CD4-positive, alpha-beta T cell treated with Interleukin-21 for 1 hour (primary cell): ENCODE measurements around the gene NGFR.

Experiments used
- DNase-seq: peaks from one replicate; pipeline ENCODE4 v3.0.0-alpha.2; 2020

The NGFR gene

DNA sequence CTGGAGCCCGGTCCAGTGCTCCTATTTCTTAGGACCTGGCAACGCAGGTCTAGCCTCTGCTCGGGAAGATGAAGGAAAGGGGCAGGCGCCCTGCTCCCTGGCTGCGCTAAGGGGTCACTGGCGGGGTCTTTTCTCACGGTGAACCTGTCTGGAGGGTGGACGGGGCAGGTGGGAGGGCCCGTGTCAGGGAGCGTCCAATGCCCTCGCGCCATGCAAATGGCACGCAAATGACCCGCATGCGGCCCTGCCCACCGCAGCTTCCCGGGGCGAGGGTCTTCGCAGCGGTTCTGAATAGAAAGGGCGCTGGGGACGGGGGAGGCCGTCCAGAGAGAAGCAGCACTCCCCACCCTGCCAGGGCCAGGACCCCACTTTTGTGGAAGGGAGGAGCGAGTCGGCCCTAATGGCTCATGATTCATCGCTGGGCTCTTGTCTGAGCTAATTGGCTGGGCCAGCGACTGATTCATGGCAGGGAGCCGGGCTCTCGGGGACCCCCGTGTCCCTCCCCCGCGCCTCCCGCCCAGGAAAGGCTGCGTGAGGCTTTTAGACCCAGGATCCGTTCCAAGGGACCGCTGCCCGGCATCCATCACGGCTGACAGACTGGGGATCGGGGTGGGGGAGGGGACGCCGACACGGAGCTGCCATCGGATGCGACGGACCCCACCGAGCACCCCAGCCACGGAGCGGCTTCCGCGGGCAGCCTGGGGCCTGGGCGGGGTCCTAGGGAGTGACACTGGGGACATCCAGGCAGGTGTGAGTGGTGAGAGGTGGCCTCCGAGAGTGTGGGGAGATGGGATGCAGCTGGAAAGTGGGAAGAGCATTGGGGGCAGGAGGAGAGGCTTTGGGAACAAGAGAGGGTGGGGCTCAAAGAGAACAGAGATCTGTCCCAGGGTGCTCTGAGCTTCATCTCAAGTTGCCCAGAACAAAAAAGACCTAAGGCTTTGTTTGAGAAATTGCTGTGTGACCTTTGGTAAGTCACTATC lies 25.0 kb upstream of the NGFR start:
- no peak for DNase-seq

DNA sequence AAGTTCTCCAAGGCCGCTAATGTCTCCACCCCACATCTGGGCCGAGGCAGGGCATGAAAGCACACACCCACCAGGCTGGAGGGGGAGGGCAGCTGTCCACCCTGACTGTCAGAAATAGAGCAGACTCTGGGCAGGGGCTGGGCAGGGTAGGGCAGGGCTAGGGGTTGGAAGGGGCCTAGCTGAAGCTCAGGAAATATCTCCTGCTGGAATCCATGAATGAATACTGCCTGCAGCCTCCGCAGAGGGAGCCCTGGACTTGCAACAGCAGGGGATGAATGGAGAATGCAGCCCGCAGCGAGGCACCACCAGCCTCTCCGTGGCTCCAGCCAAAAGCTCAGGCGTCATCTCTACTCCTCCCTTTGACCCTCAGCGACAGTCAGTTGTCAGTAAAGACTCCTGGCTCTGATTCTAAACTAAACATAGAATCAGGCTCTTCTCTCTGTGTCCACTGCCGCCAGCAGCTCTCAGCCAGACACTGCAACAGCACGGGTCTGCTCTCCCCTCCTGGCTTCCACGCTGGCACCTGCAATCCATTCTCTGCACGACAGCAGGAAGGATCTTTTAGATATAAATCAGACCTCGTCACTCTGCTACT lies 23.9 kb upstream of the NGFR start:
- no peak for DNase-seq

DNA sequence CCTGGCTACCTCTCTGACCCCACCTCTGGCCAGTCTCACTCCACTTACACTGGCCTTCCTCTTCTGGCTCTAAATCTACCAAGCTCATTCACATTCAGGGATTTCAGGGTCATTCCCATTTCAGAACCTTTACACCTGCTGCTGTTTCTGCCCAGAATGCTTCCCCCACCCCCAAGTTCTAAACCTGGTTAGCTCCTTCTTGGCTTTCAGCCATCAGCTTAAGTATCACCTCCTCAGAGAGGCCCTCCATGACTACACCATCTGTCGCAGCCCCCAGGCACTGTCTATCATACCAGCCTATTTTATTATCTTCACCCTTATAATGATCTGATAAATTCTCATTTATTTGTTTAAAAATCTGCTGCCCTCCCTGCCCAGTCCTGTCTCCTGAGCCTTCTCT lies 23.3 kb upstream of the NGFR start:
- no peak for DNase-seq

DNA sequence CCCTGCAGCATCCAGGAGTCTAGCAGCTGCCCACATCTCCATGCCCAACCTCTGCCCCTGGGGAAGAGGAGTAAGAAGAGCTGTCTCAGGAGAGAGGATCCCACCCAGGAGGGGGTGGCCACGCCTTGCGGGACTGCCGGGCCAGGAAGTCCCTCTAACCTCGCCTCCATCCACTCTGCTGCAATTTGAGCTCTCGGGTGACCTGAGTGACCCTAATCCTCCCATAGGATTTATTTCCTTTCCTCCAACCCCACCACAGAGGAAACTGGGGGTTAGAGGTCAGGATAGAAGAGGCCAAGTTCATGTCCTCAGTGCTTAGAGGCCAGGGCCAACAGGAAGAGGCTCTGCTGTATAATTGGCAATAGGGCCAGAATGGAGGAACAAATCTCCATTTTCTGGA lies 22.6 kb upstream of the NGFR start:
- DNase-seq = no peak

DNA sequence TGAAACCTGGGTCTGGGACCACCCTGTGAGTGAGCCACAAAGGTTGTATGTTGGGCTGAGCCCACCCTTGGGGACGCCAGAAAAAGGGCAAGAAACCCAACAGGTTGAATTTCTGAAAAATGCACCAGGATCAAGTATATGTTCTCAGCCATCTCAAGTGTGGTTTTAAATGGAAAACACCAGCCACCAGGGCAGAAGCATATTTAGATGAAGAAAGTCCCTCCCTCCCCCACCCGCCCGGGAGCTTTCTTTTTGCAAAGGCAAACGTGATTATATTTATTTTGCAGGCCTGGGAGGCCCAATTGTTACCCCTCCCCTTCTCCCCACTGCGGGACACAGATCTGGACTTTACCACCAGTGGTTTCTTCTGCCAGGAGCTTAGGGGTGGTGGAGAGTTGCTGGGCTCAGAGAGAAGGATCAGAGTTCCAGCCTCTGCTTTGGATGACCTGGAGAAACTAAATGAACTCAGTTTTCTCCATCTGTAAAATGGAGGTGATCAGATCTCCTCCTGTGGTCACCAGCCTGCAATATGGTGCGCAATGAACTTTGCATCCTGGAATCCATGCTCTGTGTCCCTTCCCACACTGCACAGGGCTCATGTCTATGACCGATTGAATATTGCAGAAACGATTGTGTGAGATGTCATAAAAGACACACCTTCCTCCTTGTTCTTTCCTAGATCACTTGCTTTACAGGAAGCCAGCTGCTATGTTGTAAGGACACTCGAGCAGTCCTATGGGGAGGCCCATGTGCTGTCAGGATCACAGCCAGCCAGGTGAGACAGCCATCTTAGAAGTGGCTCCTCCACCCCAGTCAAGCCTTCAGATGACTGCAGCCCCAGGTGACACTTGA lies 21.0 kb upstream of the NGFR start:
- no peak for DNase-seq

DNA sequence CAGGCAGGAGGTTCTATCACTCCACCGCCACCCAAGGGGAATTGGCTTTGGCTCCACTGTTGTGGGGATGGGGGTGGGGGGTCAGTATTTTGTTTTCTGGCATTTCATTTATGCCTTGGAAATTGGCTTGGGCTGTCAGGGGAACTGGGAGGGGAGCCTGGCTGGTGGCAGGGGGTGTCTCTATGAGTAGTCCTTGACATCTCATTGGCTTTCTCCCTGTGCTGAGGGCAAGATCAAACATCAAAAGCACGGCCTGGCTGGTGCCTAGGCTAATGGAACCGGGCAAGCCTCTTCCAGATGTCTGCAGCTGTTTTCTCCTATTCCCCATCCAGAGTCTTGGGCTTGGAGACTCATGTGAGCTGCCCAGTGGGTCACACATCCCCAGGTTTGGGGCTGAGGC lies 17.4 kb upstream of the NGFR start:
- no peak for DNase-seq

DNA sequence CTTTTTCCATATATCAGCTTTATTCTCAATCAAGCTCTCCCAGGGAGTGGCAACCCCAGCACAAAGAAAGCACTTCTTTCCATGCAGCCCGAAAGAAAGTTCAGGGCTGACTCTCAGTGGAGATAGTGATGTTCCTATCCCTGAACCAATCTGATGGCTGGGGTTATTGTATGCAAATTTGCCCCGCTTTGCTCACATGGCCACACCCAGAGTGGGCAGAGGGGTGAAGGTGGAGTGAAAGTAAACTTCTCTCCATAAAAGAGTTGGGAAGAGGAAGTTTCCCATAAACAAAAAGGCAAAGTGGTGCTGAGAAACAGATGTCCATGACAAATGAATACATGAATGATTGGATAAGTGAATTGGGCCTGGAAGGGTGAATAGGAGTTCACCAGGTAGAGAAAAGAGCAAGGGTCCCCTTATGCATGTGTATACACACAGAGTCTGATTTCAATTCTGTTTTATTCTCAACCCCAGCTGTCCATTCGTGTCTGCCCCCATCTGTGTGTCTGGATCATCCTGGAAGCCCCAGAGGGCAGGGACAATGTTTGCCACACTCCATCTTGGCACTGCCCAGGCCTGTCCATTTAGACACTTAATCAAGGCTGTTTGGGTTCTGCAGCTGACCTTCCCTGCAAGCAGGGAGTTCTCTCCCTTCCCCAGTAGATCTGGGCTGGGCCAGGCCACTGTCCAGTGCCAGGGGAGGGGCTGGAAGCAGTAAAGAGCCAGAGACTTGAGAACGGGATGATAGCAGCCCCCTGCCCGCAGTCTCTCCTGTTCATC lies 14.1 kb upstream of the NGFR start:
- no peak for DNase-seq

DNA sequence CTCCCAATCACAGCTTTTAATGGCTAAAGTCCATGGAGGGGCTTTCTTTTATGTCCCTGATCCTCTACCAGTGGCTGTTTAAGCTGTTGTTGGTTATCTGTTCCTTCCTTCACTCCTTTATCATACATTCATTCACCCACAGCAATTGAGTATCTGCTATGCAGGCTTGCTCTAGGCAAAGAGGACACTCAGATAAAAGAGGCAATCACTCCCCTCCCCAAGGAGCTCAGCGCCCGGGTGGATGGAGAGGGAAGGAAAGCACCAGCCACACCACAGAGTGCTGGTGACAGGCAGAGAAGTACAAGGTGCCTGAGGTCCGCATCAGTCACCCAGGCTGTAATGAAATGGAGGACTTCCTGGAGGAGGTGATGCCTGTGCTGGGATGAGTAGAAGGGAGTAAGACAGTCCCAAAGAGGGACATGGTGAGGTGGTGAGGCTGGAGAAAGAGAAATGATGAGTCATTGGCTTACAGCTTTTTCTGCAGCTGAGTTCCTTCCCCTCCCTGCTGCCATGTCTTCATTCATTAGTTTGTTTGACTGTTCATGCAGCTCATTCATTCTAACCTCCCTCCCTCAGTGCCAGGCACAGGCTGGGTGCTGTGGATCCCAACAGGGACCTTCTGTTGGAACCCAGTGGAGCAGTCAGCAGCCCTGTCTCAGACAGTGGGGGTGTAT lies 12.8 kb upstream of the NGFR start:
- DNase-seq = no peak

DNA sequence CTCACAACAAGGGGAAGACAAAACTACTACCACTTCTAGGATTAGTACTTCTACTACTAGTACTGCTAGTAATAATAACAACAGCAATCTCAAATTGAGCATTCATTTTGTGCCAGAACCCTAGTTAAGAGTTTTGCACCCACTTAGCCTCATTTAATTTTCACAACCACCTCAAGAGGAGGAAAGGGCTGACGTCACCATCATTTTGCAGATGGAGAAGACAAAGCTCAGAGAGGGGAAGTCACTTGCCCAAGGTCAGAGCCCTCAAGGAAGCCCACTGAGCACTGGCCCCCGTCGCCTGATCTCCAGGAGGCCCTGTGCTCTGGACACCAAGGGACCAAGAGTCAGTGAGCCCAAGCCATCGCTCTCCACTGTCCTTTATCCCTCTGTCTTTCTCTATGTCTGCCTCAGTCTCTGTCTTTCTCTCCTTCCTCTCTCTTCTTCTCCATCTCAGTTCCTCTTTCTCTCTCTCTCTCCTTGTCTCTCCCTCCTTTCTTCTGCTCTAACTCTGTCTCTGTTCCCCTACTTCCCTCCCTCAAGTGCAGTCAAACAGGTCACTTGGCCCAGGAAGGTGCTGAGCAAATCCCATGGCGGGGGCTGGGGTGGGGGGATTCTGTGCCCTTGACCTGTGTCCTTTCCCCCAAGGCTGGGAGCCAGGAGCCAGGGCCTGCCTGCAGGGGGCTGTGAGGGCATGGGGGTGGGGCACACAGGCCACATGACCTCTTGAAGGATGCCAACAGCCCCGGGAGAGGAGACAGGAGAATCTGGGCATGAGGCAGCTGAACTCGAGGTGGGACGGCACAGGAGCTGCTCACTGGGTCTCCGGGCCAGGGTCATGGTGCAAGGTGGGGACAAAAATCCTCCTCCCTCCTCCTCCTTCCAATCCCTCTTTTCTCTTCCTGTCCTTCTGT lies 11.2 kb upstream of the NGFR start:
- DNase-seq = no peak

DNA sequence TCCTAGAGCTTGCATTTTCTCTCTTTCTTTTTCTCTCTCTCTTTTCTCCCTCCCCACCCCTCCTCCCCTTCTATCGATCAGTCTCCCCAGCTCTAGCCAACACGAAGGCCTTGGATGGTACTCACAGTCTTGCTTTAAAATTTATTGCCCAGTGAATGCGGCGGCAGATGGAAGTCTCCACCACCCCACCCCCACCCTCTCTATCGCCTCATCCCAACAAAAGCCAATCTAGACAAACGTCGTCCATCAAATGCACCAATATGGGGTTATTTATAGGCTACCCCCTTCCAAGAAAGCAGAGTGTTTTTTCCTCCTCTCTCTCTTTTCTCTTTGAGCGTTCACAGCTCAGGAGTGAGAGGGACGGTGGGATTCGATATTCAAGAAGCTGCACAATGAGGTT lies 10.5 kb upstream of the NGFR start:
- DNase-seq = no peak

DNA sequence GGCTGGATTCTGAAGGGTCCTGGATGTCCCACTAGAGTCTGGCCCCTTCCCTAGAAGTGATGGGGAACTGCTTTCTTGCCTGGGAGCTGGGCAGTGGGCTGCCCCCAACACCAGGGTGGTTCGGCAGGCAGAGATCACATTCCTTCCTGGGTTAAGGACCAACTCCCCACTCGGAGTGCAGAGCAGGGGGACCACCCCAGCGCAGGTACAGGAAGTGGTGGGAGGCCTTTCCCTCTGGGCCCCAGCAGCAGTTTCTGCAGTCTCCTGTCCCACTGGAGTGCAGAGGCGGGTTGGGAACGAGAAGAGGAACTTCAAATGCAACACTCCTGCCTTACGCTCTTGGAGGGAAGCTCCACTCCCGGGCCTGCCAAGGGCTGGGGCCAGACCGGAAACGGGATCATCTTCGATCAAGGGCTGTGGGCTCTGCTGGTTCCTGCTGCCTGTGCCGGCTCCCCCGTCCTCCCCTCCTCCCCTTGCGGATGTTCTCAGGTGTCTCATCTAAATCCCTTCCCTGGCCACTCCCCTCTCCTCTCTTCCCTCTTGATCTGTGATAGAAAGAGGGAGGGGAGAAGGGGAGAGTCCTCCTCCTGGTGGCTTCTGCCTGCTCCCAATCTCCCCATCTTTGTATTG lies 9.0 kb upstream of the NGFR start:
- no peak for DNase-seq

DNA sequence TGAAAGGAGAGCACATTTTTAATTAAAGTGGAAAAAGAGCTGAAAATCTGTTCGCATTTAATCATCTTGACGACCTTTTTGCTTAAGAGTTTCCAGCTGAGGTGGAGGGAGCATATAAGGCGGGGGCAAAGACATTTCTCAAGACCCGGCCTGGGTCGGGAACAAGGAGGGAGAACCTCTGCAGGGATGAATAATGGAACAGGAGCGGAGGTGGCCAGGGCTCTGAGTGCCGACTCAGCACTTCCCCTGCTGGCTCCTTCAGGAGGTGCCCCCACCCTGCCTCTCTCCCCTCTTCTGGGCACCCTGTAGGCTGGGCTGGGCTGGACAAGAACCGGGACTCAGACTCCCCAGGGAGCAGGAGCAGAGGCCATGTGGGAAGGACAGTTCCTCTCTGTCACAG lies 7.9 kb upstream of the NGFR start:
- DNase-seq = no peak

DNA sequence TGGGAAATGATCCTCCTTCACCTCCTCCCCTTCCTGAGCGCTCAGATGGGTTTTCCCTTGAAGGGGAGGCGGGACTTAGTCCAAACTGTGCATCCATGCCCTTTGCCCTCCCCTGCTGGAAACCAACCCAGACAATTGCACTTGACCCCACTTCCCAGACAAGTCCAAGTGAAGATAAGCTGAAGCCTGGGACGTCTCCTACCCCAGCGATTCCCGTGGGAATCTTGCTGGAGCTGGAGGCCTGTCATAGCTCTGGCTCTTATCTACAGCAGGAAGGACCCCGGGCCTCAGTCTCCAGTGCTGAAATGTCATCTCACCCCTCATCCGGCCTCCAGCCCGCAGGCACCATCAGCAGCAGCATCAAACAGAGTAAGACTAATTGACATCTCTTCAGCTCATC lies 6.5 kb upstream of the NGFR start:
- DNase-seq = no peak

DNA sequence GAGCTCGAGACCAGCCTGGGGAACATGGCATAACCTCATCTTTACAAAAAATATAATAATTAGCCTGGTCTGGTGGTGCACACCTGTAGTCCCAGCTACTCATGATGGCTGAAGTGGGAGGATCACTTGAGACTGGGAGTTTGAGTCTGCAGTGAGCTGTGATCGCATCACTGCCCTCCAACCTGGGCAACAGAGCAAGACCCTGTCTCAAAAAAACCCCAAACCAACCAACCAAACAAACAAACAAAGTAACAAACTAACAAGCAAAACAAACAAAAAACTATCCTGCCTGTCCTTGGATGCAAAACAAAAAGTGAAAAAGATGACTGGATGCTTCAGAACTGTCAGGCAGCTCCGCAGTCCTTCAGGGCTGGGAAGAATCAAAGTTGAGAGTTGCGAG lies 5.7 kb upstream of the NGFR start:
- DNase-seq = no peak

DNA sequence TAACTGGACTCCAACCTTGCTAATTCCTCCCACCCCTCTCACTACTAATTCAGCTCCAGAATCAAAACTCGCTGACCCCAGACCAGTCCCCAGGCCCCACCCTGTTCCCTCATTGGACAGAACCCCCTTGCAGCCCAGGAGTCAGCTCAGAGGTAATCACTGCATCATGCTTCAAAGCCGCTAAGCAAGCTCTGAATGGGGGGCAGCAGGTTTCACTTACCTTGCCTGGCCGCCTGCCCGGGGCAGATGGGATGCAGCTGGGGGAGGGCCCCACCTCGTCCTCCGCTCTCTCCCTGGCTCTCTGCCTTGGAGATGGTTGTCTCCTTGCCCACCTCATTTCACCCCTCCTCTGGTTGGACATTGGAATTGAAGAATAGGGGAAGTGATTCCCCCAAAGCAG lies 4.8 kb upstream of the NGFR start:
- no peak for DNase-seq

DNA sequence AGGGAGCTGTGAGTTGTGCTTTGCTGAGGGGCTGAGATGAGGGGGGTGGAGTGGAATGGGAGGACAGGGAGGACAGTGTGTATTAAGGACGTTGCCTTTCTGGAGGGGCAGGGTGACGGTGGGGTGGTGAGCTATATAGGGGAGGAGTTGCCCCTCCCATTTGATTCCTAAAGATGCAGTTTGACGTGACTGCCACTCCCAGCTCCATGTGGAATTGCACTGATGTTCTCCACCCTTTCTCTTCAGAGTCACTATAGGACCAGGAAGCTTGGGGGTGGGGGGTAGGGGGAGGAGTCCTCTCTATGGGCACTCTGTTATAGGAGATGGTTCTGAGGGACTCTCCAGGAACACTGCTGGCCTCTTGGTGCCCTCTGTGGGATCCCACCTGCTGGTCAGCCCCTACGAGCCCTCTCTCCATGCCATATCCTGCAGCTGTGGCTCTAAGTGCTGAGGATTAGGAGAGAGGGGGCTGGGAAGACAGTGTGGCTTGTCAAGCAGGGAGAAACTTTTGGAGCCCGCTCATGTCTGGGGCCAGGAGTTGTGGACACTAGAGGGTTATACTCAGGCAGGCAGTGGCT lies 3.8 kb upstream of the NGFR start:
- DNase-seq = no peak

DNA sequence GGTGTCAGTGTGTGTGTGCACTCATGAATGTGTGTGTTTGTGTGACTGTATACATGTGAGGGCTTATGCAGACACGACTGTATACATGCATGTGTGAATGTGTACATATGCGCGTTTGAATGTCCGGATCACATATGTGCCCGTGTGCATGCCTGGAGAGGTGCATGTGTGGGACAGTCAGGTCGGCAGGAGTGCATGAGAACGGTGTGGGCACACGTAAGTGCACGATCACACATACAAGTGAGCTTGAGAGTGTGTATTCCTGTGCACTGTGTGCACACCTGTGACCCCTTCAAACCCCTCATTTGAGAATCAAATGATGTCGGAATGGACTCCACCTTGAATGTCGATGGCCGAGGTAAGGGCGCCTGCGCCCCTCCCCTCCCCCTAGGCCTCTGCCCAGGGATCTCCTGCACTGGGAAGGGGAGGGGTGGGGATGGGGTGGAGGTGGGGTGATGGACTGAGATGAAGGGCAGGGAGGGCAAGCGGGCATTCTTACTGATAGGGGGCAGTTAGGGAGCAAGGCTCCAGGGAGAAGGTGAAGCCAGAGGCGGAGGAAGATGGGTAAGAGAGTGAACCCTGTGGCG lies 601 bp upstream of the NGFR start:
- DNase-seq = no peak

DNA sequence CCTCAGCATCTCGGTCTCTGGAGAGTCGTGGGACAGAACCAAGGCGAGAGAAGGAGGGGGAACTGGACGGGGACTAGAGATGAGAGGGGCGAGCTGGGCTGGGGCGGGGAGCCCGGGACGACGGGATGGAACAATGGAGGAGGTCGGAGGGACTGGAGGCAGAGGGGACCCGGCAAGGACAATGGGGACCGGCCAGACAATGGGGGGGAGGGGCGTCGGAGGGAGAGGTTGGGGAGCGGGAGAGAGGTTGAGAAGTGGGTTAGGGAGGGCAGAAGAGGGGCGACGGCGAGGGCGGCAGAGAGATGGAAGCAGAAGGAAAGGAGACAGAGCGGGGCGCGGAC lies 719 bp downstream of the NGFR start:
- no peak for DNase-seq

DNA sequence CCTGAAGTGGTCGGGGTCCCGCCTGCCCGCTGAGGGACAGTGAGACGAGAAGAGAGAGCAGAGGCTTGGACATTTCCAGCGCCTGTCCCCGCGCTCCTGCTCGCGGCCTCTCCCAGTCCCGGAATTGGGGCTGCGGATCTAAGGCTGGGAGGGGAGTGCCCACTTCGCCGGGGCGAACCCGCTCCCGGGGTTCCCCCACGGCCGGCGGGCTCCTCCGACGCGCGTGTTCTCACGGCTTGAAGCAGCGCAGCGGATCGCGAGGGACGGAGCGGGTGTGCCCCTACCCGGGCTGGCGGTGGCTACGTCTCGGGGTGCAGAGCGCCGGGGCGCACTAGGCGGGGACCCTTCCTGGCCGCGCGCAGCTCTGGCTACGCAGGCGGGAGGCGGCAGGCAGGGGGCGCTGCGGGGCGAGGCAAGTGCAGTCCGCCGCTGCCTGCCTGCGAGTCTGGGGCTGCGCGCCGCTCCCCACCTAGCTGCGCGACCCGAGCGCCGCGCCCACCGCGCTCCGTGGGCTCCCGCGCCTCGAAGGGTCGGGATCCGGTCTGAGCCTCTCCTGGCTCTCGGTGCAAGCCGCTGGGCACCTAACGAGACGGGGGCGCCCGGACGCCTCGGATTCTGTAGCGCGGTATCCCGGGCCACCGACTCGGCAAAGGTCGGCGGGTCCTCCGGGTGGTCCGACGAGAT lies 1.2 kb downstream of the NGFR start:
- DNase-seq = peak; percentile 82

DNA sequence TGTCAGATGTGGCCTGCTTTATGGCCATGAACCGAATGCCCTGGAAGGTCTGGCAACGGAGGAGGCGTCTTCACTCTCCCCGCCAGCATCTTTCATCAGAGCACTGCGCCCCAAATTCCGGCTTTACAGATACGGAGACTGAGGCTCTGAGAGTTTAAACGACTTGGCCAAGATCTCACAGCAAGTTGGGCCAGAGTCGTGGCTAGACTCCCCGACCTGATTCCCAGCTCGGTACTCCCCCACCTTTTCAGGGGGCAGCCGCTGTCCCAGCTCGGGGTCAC lies 1.7 kb downstream of the NGFR start:
- no peak for DNase-seq
